Measurements from ENCODE around the gene TFEC.

Gene TFEC

DNA sequence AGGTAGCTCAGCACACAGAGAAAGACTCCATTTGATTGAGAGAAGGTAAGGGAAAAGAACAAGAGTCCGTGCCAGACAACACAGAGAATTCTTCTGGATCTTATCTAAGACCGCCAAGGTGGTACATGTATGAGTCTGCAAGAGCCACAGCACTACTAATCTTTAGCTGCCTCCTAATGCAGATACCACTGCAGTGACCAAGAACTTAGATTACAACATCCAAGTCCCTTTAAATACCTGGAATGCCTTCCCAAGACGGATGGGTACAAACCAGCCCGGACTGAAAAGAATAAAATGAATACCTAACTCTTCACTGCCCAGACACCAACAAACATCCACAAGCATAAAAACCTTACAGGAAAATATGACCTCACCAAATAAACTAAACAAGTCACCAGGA lies 33.3 kb downstream of the TFEC start:
- FAIRE-seq (no peak), DNase-seq (ENCODE audit: extremely low spot score, insufficient read length, low read depth) (no peak)

DNA sequence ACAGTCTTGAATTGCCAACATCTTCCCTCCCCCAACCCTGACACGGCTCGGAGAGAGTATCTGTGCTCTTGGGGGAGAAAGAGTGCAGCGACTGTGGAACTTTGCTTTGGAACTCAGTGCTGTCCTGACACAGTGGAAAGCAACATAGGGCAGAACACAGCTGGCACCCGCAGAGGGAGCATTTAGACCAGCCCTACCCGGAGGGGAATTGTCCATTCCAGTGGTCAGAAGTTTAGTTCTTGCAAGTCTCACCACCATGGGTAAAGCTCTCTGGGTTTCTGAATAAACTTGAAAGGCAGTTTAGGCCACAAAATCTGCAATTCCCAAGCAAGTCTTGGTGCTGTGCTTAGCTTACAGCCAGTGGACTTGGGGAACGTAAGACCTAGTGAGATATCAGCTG lies 34.9 kb downstream of the TFEC start:
- DNase-seq (ENCODE audit: extremely low spot score, insufficient read length, low read depth) (no peak), FAIRE-seq (no peak)

DNA sequence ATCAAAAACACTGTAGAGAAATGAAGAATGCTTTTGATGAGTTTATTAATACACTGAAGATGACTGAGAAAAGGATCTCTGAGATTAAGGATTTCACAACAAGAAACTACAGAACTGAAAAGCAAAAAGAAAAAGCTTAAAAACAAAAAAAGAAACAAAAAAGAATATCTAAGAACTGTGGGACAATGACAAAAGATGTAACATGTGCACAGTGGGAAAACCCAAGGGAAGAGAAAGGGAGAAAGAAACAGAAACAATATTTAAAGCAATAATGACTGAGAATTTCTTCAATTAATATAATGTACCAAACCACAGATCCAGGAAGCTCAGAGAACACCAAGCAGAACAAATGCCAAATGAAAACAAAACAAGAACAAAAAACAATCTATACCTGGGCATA lies 42.2 kb downstream of the TFEC start:
- no peak for DNase-seq (ENCODE audit: extremely low spot score, insufficient read length, low read depth)
- no peak for FAIRE-seq

DNA sequence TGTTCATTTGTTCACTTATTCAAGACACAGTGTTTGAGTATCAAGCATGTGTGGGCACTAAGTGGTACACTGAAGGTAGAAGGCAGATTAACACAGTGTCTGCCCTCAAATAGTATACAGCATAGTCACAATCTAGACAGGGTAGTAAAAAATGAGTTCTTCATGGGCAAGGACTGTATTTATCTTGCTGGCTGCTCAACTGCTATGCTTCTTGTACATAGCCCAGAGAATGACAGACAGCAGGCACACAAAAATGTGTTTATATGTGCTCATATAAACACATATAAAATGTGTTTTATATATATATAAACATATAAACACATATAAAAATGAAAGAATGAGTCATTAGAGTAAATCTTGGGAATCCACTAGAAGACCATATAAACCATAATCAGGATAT lies 43.1 kb downstream of the TFEC start:
- FAIRE-seq (no peak), DNase-seq (ENCODE audit: extremely low spot score, insufficient read length, low read depth) (no peak)

DNA sequence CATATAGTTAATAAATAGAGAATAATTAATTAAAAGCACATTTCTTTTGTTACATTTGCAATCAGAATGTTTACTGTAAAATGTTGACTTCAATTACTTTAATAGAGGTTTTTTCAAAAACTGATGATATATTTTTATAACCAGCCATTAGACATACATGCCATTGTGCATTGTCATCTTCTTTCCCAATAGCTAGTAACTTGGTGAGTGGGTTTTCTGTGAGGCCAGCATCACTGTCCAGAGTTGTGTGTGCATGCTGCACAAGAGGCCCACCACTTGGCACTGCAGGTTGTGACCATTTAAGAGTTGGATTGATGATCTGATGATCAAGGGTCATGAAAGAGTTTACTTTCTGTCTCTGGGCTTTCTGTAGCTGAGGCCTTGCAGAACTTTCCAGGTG lies 46.5 kb downstream of the TFEC start:
- FAIRE-seq (no peak), DNase-seq (ENCODE audit: extremely low spot score, insufficient read length, low read depth) (no peak)

DNA sequence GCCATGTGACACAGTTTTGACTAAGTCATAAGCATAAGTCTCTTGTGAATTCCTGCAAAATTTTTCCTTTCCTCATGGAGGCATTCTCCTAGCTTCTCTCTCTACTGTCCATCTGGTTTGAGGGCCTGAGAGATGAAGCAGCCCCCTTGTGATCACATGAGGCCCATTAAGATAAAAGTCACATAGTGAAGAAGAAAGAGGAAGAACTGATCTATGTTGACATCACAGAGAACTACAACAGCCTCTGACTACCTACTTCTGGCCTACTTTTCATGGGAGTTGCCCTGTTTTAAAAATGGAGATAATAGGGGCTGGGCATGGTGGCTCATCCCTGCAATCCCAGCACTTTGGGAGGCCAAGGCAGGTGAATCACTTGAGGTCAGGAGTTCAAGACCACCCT lies 50.4 kb downstream of the TFEC start:
- DNase-seq (ENCODE audit: extremely low spot score, insufficient read length, low read depth) = no peak
- no peak for FAIRE-seq

DNA sequence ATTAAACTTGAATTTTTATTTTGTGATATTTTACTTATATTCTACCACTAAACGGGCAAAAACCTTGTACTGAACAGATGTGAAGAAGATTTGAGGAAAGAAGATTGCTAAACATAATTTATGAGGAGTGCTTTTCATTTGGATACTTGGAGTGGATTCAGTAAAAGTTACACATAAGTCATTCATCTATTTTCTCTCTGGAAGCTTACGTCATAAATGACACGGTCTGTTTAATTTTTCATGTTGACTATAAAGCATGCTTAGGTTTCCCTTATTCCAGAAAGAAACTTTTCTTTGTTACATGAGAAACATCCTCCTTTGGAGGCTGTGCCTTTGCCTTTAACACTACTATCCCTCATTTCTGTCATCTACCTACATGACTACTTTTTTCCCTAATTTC lies 53.9 kb downstream of the TFEC start:
- DNase-seq (ENCODE audit: extremely low spot score, insufficient read length, low read depth) (no peak), FAIRE-seq (no peak)

DNA sequence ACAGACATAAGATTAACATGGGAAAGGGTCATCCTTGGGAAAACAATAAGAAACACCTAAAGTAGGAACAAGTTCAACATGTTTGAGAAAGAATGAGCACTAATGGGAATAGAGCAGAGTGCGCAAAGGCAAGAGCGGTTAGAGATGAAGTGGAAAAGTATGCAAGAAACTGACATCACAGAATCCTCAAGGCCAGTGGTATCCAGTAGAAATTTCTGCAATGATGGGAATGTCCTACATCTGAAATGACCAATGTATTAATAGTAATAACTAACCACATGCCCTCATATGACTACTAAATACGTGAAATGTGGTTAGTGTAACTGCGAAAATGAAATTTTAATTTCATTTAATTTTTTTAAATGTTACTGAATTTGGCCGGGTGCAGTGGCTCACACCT lies 54.8 kb downstream of the TFEC start:
- no peak for FAIRE-seq
- no peak for DNase-seq (ENCODE audit: extremely low spot score, insufficient read length, low read depth)

DNA sequence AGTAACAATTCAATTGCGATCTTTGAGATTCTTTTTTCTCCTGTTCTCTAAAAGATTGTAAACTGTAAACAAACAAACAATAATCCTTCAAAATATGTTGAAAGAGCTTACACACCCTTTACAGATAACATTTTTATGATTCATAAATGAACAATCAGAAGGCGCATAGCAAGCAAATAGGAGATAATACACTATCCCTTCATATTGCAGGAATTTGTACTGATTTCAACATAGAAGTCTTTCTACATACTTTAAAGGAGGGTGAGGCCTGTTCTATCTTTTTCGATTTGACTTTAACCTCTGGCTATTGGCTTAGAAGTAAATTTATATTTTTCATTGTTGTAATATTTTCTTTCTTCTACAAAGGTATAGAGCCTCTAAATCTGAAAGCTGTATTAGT lies 57.2 kb downstream of the TFEC start:
- DNase-seq (ENCODE audit: extremely low spot score, insufficient read length, low read depth) = no peak
- no peak for FAIRE-seq

DNA sequence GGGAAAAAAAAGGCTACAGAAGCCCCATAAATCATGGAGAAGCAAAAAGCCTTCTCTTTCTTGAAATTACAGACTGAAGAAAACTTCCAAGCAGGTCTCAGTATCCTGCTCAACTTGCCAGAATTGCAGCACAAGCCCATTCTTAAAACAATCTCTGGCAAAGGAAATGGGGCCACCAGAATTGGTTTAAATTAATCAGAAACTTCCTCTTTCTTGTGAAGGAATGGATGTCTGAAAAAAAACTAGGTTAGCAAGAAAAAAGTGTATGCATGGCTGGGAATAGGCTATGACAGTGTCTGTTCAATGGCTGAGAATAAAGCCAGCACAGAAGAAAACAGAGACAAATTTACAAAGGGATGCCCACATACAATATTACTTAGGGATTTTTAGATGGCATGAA lies 59.1 kb downstream of the TFEC start:
- FAIRE-seq = no peak
- DNase-seq (ENCODE audit: extremely low spot score, insufficient read length, low read depth) = no peak

DNA sequence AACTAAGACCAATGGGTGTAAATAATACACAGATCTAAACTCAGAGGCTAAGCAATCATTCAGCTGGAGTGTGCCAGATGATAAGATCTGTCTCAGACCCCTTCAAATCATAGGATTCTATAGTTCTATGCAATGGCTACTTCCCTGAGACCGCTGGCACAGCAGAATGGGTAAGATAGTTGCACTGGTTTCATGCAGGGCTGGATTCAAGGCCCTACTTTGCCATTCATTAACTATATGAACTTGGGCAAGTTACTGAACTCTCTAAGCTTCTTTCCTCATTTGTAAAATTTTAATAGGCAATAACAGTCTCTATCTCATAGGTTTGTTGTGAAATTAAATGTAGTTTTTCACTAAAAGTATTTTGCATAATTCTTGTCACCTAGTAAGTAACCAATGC lies 62.0 kb downstream of the TFEC start:
- FAIRE-seq = no peak
- no peak for DNase-seq (ENCODE audit: extremely low spot score, insufficient read length, low read depth)

DNA sequence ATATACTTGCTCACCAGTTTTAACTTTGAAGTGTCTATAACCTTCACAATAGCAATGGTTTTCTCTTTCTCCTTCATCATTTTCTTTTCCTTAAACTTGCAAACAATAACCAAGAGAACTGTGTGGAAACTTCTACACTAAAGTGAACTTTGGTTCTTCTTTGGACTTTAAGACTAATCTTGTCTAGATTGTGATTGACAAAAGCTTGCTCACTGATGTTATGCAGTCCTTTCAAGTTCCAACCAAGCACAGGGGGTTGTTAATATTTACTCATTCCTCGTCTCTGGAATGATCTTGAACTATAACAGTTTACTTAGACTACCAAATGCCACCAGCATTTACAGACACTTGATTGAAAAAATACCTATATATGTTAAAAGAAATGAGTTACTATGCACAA lies 62.4 kb downstream of the TFEC start:
- FAIRE-seq (no peak), DNase-seq (ENCODE audit: extremely low spot score, insufficient read length, low read depth) (no peak)

DNA sequence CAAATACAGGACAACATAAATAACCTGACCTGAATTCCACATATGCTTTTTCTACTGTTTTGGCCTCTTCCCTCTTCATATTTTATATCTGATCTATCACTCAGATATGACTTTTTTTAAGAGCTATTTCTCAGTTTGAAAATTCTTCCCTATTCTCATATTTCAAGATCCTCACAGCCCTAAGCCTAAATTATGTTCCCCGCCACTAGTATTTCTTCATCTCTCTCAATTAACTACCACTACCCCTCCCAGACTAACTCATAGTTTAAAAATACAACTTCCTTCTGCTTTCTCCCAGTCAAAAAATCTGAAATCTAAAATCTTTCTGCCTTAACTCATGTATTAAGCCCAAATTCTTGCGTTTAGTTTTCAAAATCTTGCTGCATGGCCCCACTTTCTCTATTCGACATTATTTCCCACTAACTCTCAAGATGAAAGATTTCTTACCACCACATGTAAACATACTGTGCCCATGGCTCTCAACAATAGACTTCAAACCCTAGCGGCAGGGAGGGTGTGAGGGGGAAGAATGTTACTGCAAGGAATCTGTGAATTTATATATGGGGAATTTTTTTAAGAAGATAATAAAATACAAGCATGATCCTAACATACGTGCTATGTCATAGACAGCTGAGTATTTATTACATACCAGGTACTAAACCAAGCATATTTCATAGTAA lies 64.6 kb downstream of the TFEC start:
- no peak for FAIRE-seq
- no peak for DNase-seq (ENCODE audit: extremely low spot score, insufficient read length, low read depth)

DNA sequence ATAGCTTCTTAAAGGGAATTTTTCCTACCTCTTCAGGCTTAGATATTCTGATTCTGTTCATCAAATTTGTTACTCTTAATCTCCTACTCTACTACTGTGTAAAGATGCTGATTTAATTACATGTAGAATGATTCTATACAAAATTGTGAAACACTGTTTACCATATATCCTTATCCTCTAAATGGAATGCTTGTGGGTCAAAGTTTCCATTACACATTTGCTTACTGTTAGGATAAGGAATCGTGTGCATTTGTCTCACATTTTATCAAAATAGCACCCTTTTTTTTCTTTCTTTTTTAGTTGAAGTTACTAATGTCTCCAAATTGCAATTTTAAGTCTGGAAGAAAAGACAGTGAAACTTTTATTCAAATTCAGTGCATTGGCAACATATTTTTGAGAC lies 65.3 kb downstream of the TFEC start:
- no peak for FAIRE-seq
- no peak for DNase-seq (ENCODE audit: extremely low spot score, insufficient read length, low read depth)

DNA sequence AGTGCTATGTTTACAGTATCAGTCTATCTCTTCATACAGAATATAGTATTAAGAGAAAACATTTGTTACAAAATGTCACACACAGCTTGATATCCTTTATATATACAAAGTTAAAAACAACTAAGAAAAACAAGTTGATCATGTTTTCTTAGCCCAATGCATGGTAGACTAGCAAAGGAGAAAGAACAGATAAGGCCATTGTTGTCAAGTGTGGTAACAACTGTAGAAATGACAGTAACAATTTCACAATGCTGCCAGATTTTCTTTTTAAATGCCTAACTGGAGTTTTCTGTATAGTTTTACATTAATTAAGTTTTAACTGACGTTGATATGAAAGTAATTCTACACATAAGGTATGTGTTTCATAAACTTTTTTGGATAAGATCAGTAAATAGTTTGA lies 65.8 kb downstream of the TFEC start:
- no peak for FAIRE-seq
- no peak for DNase-seq (ENCODE audit: extremely low spot score, insufficient read length, low read depth)

DNA sequence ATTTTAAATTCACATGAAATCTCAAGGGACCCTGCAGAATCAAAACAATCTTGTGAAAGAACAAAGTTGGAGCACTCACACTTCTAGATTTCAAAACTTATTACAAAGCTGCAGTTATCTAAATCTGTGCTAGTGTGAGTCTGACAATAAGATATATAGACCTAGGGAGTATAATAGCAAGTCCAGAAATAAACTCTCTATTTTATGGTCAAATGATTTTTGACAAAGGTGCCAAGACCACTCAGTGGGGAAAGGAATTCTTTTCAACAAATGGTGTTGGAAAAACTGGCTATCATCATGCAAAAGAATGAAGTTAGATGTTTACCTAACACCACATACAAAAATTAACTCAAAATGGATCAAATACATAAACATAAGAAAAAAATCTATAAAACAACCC lies 68.2 kb downstream of the TFEC start:
- FAIRE-seq = no peak
- no peak for DNase-seq (ENCODE audit: extremely low spot score, insufficient read length, low read depth)

DNA sequence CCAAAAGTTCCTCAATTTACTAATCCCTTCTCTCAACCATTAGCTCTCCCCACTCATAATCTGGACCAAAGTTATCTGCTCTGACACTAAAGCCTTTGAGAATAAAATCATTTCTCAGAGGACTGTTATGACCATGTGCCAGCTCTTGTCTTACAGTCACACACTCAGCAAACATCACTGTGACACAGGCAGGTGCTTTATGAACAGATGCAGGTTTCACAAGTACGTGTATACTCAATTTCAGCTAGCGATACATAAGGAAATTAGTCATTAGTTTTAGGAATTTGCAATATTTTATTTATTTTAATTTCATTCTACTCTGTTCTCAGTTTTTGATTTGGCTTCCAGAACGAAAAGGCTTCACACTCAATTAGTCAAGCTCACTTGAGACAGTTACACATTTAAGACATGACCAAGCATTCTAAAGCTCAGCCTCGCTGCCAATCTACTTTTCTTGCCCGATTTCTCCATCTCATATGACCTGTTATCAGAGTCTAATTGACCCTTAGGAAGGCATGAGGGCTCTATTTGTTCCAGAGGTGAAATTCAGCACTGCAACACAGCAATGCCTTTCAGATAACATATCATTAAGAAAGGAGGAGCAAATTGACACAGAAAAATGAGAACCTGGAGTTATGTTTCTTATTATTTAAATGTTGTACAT lies 76.8 kb downstream of the TFEC start:
- FAIRE-seq = no peak
- no peak for DNase-seq (ENCODE audit: extremely low spot score, insufficient read length, low read depth)

DNA sequence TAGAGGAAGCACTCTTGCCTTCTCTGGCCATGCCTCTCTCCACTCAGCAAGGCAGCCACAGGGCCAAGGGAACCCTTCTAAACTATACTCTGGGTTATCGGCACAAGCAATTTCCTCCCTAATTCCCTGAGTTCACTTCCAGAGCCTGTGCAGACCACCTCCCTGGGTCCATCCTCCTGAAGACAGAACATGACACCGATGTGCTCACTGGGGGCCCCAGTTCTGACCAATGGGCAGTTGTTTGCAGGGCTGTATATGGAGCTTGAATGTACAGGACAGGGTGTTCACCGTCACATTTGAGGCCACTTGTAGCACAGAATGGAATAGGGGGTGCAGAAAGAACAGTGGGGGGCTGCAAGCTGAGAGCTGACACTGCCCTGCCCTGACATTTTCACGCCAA lies 77.7 kb downstream of the TFEC start:
- no peak for DNase-seq (ENCODE audit: extremely low spot score, insufficient read length, low read depth)
- FAIRE-seq = no peak

DNA sequence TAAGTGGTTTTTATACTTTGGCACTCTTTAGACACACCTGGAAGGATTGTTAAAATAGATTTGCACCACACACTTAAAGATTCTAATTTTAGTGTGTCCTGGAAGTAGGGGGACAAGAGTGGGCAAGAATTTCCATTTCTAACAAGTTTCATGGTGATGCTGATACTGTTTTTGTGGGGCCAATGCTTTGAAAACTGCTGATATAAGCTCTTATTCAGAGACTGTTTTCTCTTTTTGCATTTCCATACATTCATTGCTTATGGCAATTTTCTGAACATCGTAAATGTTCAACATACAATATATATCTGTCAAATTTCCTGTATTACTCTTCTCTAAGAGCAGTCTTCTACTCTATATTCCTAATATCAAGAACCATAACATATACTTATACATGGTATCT lies 79.0 kb downstream of the TFEC start:
- no peak for DNase-seq (ENCODE audit: extremely low spot score, insufficient read length, low read depth)
- FAIRE-seq = no peak

DNA sequence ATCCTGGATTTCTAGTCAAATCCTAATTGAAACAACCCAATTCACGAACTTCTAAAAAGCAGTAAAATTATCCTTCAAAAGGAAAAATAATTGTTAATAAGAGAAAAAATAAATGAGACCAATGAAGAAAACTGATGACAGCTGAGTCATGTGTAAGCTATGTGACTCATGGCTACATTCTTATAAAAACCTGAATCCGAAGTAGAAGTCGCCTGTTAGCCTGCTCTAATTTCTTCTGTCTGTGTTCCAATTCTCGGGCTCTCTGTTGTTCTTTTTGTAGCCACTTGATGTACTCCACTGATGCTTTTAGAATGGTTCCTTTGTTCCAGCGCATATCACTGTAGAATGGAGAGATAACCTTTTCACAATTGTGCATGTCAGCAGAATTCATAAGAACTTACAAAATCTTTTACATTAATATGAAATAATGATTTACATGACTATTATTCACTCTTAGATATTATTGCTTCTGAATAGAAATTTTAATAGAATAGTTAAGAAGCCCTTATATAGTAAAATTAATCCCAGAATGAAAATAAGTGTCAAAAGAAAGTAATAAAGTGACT lies 88.8 kb downstream of the TFEC start:
- DNase-seq (ENCODE audit: extremely low spot score, insufficient read length, low read depth) = no peak
- FAIRE-seq = no peak

DNA sequence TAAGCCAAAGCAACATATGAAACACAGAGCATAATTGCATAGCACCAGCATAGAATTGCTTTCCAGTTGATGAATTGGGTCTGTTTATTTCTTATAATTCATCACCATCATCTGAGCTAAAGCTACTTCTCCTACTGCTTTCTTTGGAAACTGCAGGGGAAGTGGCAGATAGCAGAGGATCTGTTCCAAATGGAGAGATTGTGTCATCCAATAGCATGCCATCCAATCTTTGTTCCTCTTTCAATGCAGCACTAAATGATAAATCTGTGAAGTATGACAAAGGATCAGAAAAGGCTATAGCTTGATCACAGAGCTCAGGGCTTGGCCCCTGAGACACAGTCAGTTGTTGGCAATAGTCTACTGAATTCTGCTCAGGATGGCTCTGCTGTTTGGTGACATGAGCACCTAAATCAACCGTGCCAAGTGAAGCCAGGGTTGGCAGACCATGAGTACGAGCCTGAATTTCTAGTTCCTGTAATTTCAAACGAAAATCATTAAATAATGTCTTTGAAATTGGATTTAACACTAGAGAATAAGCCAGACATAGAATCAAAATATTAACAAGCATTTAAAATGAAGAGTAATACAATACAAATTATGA lies 90.0 kb downstream of the TFEC start:
- DNase-seq (ENCODE audit: extremely low spot score, insufficient read length, low read depth) = no peak

DNA sequence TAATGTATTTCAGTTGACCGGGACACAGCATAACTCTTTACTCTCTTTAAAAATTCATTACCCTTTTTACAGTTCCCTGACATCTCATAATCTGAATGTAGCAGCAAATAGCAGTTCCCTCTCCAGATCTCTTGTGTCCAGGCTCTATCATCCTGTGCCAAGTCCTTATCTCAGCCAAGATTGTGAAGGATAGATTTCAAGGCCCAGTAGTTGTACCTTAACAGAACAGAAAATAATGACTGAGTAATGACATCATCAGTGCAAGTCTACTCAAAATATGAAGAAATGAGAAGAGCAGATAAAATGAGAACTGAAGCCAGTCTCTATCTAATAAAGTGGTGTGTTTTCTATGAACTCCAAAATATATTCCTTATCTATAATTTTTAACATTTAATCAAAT lies 92.6 kb downstream of the TFEC start:
- FAIRE-seq (no peak), DNase-seq (ENCODE audit: extremely low spot score, insufficient read length, low read depth) (no peak)

More for the DNA sequence above, 90.0 kb downstream of the TFEC start:
- FAIRE-seq = no peak
